Stimulated activated CD8-positive, alpha-beta memory T cell treated with anti-CD3 and anti-CD28 coated beads, Interleukin-15, amount 100 ng/mL, for 24 hours (primary cell): ENCODE results near the gene IGF2BP1.
"Not testable (repeated sequence)": the region's sequence is repeated elsewhere in the genome, so short reads cannot be mapped to it uniquely, and the experiment has no call there.

Experiments used
- DNase-seq: peaks from one replicate; pipeline ENCODE4 v3.0.0-alpha.2; 2020; ENCODE audit warnings: low read depth

IGF2BP1 gene

DNA sequence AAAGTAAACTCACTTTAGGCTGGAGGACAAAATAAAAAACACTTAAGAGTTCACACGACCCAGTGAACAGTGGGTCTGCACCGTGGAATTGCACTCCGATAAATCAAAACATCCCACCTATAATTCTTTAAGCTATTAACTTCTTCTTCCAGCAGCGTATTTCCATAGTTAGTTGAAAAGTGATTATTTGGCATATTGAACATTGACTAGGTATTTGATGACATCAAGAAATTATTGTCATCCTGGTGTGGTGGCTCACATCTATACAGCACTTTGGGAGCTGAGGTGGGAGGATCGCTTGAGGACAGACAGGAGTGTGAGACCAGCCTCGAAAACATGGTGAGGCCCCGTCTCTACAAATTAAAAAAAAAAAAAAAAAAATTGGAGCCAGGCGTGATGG, 23.4 kb downstream of the IGF2BP1 start:
- DNase-seq, result no peak

- DNase-seq, result no peak
Observed at GRCh38 chr17:49021095-49021767, 24.0 kb downstream of the IGF2BP1 start.

DNA sequence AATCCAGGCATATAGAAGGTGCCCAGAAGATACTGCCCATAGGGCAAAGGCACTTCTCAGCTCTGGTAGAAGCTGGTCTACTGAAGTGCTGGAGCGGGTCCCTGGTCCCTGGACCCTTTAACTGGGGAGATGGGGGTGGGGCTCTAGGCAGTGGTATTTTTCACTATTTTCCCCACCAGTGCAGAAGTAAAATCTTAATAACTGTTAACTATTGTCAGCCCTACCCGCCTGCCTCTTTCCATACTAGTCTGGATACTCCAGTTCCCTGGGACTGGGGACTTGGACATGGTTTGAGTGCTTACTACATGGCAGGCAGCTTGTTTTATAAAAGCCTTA, 24.6 kb downstream of the IGF2BP1 start:
- no peak for DNase-seq

- no peak for DNase-seq
Observed at GRCh38 chr17:49022391-49022941, 25.3 kb downstream of the IGF2BP1 start.

DNA sequence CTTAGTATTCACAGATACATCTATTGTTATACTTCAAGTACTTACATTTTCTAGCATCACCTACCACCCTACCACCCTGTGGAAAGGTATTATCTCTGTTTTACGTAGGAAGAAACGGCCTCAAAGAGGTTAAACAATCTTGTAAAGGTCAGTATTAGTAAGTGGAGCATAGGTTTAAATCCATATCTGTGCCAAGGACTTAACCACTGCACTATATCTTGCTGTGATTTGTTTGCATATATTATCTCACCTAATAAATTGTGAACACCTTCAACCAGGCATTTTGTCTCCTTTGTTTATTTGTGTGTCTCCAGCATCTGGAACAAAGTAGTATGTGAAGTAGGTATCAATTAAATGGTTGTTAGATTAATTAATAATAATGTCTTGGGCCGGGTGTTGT, 27.3 kb downstream of the IGF2BP1 start:
- DNase-seq, result no peak

- DNase-seq, result not testable (repeated sequence)
Observed at GRCh38 chr17:49026447-49026846, 29.3 kb downstream of the IGF2BP1 start.

- DNase-seq, result no peak
Observed at GRCh38 chr17:49028271-49028670, 31.1 kb downstream of the IGF2BP1 start.

GRCh38 chr17:49029801-49030200, 32.6 kb downstream of the IGF2BP1 start:
- no peak for DNase-seq

GRCh38 chr17:49031965-49032928, 35.1 kb downstream of the IGF2BP1 start:
- DNase-seq, result no peak

- DNase-seq, result peak; percentile 11
Observed at GRCh38 chr17:49035470-49036269, 38.5 kb downstream of the IGF2BP1 start.

DNA sequence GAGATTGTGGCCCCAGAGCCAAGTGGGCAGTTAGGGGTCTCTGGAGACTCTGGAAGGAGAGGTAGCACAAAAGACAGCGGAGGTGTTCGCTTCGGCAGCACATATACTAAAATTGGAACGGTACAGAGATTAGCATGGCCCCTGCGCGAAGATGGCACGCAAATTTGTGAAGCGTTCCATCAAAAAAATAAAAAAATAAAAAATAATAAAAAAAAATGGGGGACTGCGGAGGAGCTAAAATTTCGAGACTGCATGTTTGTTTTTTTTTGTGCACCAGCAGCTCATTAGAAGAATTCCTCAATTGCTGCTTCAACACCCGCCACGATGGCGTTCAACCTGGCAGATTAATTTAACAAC, 39.1 kb downstream of the IGF2BP1 start:
- no peak for DNase-seq

- no peak for DNase-seq
Observed at GRCh38 chr17:49038138-49038537, 41.0 kb downstream of the IGF2BP1 start.

GRCh38 chr17:49038544-49038943, 41.4 kb downstream of the IGF2BP1 start:
- no peak for DNase-seq

- DNase-seq, result not testable (repeated sequence)
Observed at GRCh38 chr17:49039518-49039917, 42.3 kb downstream of the IGF2BP1 start.

DNA sequence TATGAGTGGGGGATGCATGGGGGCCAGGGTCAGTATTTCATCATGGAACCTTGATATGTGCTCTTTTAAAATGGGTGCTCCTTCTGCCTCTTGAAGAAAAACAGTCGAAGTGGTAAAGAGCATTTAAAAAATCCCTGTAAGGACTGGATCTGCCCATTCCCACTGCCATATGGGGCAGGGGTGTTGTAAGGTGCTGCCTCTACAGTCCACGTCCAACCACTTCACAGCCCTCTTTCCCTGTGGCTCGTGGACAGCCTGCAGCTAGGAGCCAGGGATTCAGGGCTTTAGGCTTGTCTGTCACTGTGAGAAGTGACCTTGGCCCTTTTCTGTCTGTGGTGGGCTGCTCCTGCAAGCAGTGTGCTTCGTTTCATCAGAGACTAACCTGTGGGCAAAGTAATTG, 44.3 kb downstream of the IGF2BP1 start:
- DNase-seq, result no peak

DNA sequence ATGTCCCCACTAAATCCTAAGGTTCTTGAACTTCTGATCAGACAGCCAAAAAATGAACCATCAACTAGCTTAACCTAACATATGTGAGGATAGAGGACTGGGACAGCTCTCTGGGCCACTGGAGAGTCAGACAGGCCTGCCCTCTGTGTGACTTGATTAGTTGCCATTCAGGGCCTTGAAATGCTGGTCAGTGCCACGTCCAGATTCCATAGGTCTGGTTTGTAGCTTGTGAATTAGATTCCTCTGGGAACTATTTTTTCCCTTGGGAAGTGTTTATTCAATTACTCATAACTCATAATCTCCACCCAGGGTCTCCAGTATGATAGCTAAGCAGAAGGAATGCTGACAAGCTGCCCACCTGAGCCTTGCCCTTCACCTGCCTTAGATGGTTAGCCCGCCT, 48.2 kb downstream of the IGF2BP1 start:
- no peak for DNase-seq

DNA sequence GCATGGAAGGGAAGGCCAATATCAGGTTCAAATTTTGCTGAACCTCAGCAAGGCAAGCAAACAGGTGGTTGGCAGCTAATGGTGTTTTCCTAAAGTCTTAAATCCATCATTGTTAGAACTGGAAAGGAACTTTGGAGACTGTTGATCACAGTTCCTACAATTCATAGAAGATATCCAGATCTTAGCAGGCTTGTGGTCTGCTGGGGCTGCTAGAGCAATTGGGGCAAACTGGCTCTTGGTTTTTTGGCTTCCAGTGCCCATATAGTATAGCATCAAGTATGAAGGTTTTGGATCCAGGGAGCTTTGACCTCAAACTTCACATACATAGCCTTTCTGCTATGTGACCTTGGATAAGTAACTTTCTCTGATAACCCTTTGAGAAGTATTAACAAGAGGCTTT, 49.7 kb downstream of the IGF2BP1 start:
- no peak for DNase-seq

DNA sequence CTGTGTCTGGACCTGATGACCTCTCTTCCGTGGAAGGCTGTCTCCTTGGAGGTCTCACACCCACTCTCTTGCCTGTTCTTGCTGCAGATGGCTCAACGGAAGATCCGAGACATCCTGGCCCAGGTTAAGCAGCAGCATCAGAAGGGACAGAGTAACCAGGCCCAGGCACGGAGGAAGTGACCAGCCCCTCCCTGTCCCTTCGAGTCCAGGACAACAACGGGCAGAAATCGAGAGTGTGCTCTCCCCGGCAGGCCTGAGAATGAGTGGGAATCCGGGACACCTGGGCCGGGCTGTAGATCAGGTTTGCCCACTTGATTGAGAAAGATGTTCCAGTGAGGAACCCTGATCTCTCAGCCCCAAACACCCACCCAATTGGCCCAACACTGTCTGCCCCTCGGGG, 52.1 kb downstream of the IGF2BP1 start:
- DNase-seq, result no peak

- DNase-seq, result no peak
Observed at GRCh38 chr17:49050611-49051010, 53.4 kb downstream of the IGF2BP1 start.

GRCh38 chr17:49051269-49051668, 54.1 kb downstream of the IGF2BP1 start:
- no peak for DNase-seq

- DNase-seq, result no peak
Observed at GRCh38 chr17:49053171-49053829, 56.1 kb downstream of the IGF2BP1 start.
